HepG2 (cell line): ENCODE data around the gene PRR15L. TPM values are rescaled to one million over a fixed set of nuclear protein-coding genes. Genes with fewer than 3 reads are reported as not detected.

Experiments used
- ATRX ChIP-seq: sonication (generic); formaldehyde crosslinking; IDR thresholded peaks from 2 replicates; pipeline ENCODE4 v1.4.0; 2020; ENCODE audit warnings: missing genetic modification reagents, borderline replicate concordance
- CERS6 ChIP-seq: sonication (generic); formaldehyde crosslinking; IDR thresholded peaks from 2 replicates; pipeline ENCODE4 v1.5.0; 2020; ENCODE audit warnings: missing genetic modification reagents
- IKZF1 ChIP-seq: fragments of 450-650 bp; IDR thresholded peaks from 2 replicates; pipeline ENCODE4 v1.7.1; 2016
- KLF12 ChIP-seq: sonication (generic); formaldehyde crosslinking; IDR thresholded peaks from 2 replicates; pipeline ENCODE4 v1.4.0; 2020; ENCODE audit warnings: missing genetic modification reagents, borderline replicate concordance
- MIER3 ChIP-seq: IDR thresholded peaks from 2 replicates; pipeline ENCODE4 v1.6.1; 2016; ENCODE audit warnings: missing compliant biosample characterization, borderline replicate concordance
- PHF21A ChIP-seq: sonication (generic); formaldehyde crosslinking; IDR thresholded peaks from 2 replicates; pipeline ENCODE4 v1.5.0; 2020; ENCODE audit warnings: mild to moderate bottlenecking, missing genetic modification reagents
- RBM39 ChIP-seq: fragments of 200-400 bp; formaldehyde crosslinking; IDR thresholded peaks from one replicate; pipeline ENCODE4 v1.6.1; 2018; ENCODE audit warnings: antibody characterized with exemption, mild to moderate bottlenecking, low read depth, low read length; ENCODE audit not compliant: poor library complexity, severe bottlenecking
- SP1 ChIP-seq, 2 experiments: fragments of 450-650 bp in 1 of 2; sonication (generic) in 1 of 2; formaldehyde crosslinking in 1 of 2; IDR thresholded peaks; 2 replicates each; pipeline versions ENCODE4 v1.4.0 to v1.6.1; 2016 to 2020; ENCODE audit warnings: missing genetic modification reagents in 1 of 2
- TEAD3 ChIP-seq: optimal IDR thresholded peaks from 2 replicates; pipeline ENCODE3; 2016; ENCODE audit warnings: borderline replicate concordance
- ZBTB7A ChIP-seq: sonication (generic); formaldehyde crosslinking; IDR thresholded peaks from 2 replicates; pipeline ENCODE4 v1.8.0; 2022; ENCODE audit warnings: mild to moderate bottlenecking, missing genetic modification reagents
- ZFP36L2 ChIP-seq: sonication (generic); formaldehyde crosslinking; IDR thresholded peaks from 2 replicates; pipeline ENCODE4 v1.4.0; 2020; ENCODE audit warnings: missing genetic modification reagents
- ZFP82 ChIP-seq: sonication (generic); formaldehyde crosslinking; IDR thresholded peaks from 2 replicates; pipeline ENCODE4 v1.5.1; 2020; ENCODE audit warnings: mild to moderate bottlenecking, missing genetic modification reagents, borderline replicate concordance
- ZNF12 ChIP-seq: sonication (generic); formaldehyde crosslinking; IDR thresholded peaks from 2 replicates; pipeline ENCODE4 v1.5.0; 2020; ENCODE audit warnings: missing genetic modification reagents
- ZNF260 ChIP-seq: sonication (generic); formaldehyde crosslinking; IDR thresholded peaks from 2 replicates; pipeline ENCODE4 v1.4.0; 2020; ENCODE audit warnings: missing genetic modification reagents, low read depth, mild to moderate bottlenecking, borderline replicate concordance
- ZNF33B ChIP-seq: sonication (generic); formaldehyde crosslinking; IDR thresholded peaks from 2 replicates; pipeline ENCODE4 v1.5.1; 2020; ENCODE audit warnings: mild to moderate bottlenecking, missing genetic modification reagents
- ZSCAN12 ChIP-seq: sonication (generic); formaldehyde crosslinking; IDR thresholded peaks from 2 replicates; pipeline ENCODE4 v1.9.0; 2021; ENCODE audit warnings: mild to moderate bottlenecking, missing genetic modification reagents
- ZSCAN25 ChIP-seq: sonication (generic); formaldehyde crosslinking; IDR thresholded peaks from 2 replicates; pipeline ENCODE4 v1.8.0; 2022; ENCODE audit warnings: mild to moderate bottlenecking, missing genetic modification reagents
- polyA plus RNA-seq, 8 experiments: library from polyadenylated mRNA; depleted of rRNA in 3 of 8; stranded (reverse) in 7 of 8; unstranded in 1 of 8; fragments of >200 nt; fragmentation: Illumina TruSeq in 4 of 8; extraction: Trizol in 4 of 8; gene quantifications; 2 replicates each; pipeline versions ENCODE4 v1.2.1 to v1.2.3, GENCODE V29; 2011 to 2016; ENCODE audit warnings: low read depth in 4 of 8, missing spikeins in 1 of 8, mixed read lengths in 1 of 8; ENCODE audit not compliant: insufficient read depth in 1 of 8
- total RNA-seq, 5 experiments: library from RNA; depleted of rRNA; stranded (reverse); fragments of >200 nt; fragmentation: Illumina TruSeq; extraction: Trizol; gene quantifications; 2 replicates each; pipeline ENCODE4 v1.2.3, GENCODE V29; 2016; ENCODE audit warnings: low read depth in 1 of 5
- TF ChIP-seq, protein P1 (sequence below): sonication (generic); formaldehyde crosslinking; IDR thresholded peaks from 2 replicates; pipeline ENCODE4 v1.4.0; 2020; ENCODE audit warnings: missing genetic modification reagents
- TF ChIP-seq, protein P2 (sequence below): sonication (generic); formaldehyde crosslinking; IDR thresholded peaks from 2 replicates; pipeline ENCODE4 v1.9.0; 2021; ENCODE audit warnings: missing genetic modification reagents, mild to moderate bottlenecking, borderline replicate concordance
- TF ChIP-seq, protein P3 (sequence below), 2 experiments: sonication (generic) in 1 of 2; formaldehyde crosslinking in 1 of 2; IDR thresholded peaks; 2 replicates each; pipeline versions ENCODE4 v1.5.1 to v1.6.1; 2011 to 2020; ENCODE audit warnings: borderline replicate concordance in 1 of 2, low read depth in 1 of 2, low read length in 1 of 2, mild to moderate bottlenecking in 1 of 2, missing genetic modification reagents in 1 of 2, moderate library complexity in 1 of 2
- TF ChIP-seq, protein P4 (sequence below): sonication (generic); formaldehyde crosslinking; IDR thresholded peaks from 2 replicates; pipeline ENCODE4 v1.5.0; 2020; ENCODE audit warnings: missing genetic modification reagents

Gene PRR15L
- total and polyA plus RNA-seq, 2 of the 13 experiments (the other 11 are each of a cell fraction or from before 2014, with no cell fraction given) = 0.44 to 2.0 TPM

- TF ChIP-seq, protein P1, sequence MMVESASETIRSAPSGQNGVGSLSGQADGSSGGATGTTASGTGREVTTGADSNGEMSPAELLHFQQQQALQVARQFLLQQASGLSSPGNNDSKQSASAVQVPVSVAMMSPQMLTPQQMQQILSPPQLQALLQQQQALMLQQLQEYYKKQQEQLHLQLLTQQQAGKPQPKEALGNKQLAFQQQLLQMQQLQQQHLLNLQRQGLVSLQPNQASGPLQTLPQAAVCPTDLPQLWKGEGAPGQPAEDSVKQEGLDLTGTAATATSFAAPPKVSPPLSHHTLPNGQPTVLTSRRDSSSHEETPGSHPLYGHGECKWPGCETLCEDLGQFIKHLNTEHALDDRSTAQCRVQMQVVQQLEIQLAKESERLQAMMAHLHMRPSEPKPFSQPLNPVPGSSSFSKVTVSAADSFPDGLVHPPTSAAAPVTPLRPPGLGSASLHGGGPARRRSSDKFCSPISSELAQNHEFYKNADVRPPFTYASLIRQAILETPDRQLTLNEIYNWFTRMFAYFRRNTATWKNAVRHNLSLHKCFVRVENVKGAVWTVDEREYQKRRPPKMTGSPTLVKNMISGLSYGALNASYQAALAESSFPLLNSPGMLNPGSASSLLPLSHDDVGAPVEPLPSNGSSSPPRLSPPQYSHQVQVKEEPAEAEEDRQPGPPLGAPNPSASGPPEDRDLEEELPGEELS (CRISPR knock-in tag) = peak; percentile 70
- peak; percentile 31; the same call in 1 of the 2 replicates for TF ChIP-seq ZBTB7A
- TF ChIP-seq ZFP36L2 (CRISPR knock-in tag) = peak; percentile 56; the same call in 1 of the 2 replicates
- TF ChIP-seq ZSCAN12 (CRISPR knock-in tag) = peak; percentile 82; the same call in 1 of the 2 replicates
- TF ChIP-seq ZFP82 = peak; percentile 99
- TF ChIP-seq, protein P2, sequence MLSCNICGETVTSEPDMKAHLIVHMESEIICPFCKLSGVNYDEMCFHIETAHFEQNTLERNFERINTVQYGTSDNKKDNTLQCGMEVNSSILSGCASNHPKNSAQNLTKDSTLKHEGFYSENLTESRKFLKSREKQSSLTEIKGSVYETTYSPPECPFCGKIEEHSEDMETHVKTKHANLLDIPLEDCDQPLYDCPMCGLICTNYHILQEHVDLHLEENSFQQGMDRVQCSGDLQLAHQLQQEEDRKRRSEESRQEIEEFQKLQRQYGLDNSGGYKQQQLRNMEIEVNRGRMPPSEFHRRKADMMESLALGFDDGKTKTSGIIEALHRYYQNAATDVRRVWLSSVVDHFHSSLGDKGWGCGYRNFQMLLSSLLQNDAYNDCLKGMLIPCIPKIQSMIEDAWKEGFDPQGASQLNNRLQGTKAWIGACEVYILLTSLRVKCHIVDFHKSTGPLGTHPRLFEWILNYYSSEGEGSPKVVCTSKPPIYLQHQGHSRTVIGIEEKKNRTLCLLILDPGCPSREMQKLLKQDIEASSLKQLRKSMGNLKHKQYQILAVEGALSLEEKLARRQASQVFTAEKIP = no peak
- TF ChIP-seq IKZF1 = no peak
- TF ChIP-seq, protein P3, sequence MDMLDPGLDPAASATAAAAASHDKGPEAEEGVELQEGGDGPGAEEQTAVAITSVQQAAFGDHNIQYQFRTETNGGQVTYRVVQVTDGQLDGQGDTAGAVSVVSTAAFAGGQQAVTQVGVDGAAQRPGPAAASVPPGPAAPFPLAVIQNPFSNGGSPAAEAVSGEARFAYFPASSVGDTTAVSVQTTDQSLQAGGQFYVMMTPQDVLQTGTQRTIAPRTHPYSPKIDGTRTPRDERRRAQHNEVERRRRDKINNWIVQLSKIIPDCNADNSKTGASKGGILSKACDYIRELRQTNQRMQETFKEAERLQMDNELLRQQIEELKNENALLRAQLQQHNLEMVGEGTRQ (IDR thresholded peaks at IDR 0.05; ENCODE audit: low read depth, low read length) = peak; percentile 85
- TF ChIP-seq, protein P3 (CRISPR knock-in tag; IDR thresholded peaks at IDR 0.05; ENCODE audit: borderline replicate concordance) = peak; percentile 97; the same call in 1 of the 2 replicates
- TF ChIP-seq CERS6 (CRISPR knock-in tag) = peak; percentile 56
- TF ChIP-seq ATRX (CRISPR knock-in tag) = no peak
- no peak for TF ChIP-seq ZNF260
- TF ChIP-seq ZNF12 (CRISPR knock-in tag) = no peak
- TF ChIP-seq, protein P4, sequence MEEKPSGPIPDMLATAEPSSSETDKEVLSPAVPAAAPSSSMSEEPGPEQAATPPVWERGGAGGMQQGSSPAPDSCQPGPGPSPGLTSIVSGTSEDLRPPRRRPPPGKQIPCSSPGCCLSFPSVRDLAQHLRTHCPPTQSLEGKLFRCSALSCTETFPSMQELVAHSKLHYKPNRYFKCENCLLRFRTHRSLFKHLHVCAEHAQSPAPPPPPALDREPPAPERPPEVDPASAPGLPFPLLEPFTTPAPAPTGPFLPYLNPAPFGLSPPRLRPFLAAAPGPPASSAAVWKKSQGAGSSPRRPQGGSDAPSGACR (CRISPR knock-in tag) = peak; percentile 88; the same call in 1 of the 2 replicates
- peak; percentile 79 for TF ChIP-seq KLF12 (CRISPR knock-in tag)
- TF ChIP-seq TEAD3 (CRISPR knock-in tag) = peak; percentile 73
- TF ChIP-seq RBM39 = peak; percentile 86
- TF ChIP-seq SP1 (IDR thresholded peaks at IDR 0.05) = no peak
- TF ChIP-seq SP1 (CRISPR knock-in tag; IDR thresholded peaks at IDR 0.05) = peak; percentile 60
- no peak; the same call in 1 of the 2 replicates for TF ChIP-seq ZNF33B (CRISPR knock-in tag)
- TF ChIP-seq PHF21A = peak; percentile 98
- TF ChIP-seq ZSCAN25 (CRISPR knock-in tag) = peak; percentile 59; the same call in 1 of the 2 replicates
- TF ChIP-seq MIER3 (CRISPR knock-in tag) = 0 out of 2 replicates have a peak, but pooled peaks have one; percentile 42
Measured at GRCh38 chr17:47941246-47942095, 16.2 kb downstream of the PRR15L start, which contains the start of gene PNPO (continued).
